Upper lobe of right lung (tissue), 1 donor: ENCODE results near the gene MRTO4. TPM values are rescaled to one million over a fixed set of nuclear protein-coding genes. Genes with fewer than 3 reads are reported as not detected.
"Not testable (repeated sequence)": the region's sequence is repeated elsewhere in the genome, so short reads cannot be mapped to it uniquely, and the experiment has no call there.

ENCODE experiments used
- ATAC-seq: fragments of 200-7000 bp; cut with Tn5 transposase; one replicate; pipeline ENCODE4 v1.9.1; 2020; ENCODE audit warnings: mild to moderate bottlenecking, moderate library complexity
- DNase-seq: peaks from one replicate; pipeline ENCODE4 v3.0.0-alpha.2; 2020
- H3K27ac ChIP-seq: fragments of 200-600 bp; one replicate; pipeline ENCODE4 v1.8.0; 2022
- H3K27me3 ChIP-seq: fragments of 200-600 bp; one replicate; pipeline ENCODE4 v1.8.0; 2022; ENCODE audit warnings: mild to moderate bottlenecking
- H3K36me3 ChIP-seq: fragments of 200-600 bp; one replicate; pipeline ENCODE4 v1.8.0; 2022
- H3K4me1 ChIP-seq: fragments of 200-600 bp; one replicate; pipeline ENCODE4 v1.8.0; 2022
- H3K4me3 ChIP-seq: fragments of 200-600 bp; one replicate; pipeline ENCODE4 v1.8.0; 2022; ENCODE audit warnings: mild to moderate bottlenecking
- H3K9me3 ChIP-seq: fragments of 200-600 bp; one replicate; pipeline ENCODE4 v1.8.0; 2022
- CTCF ChIP-seq: fragments of 200-600 bp; IDR thresholded peaks from one replicate; pipeline ENCODE4 v1.8.0; 2022; ENCODE audit warnings: antibody characterized with exemption
- intact Hi-C: fragments of 100-400 bp; cut with DNase I; formaldehyde crosslinking; loops from one replicate; pipeline ENCODE4 v1.11.0; 2022
- total RNA-seq: library from RNA; stranded (reverse); fragmentation: NEBNext Ultra II Directional; extraction: Animal tissue kit (Norgen Biotek cat#: 25700); gene quantifications from one replicate; pipeline ENCODE4 v1.2.1, GENCODE V29; 2021
- donor health status: DM: no; HTN: yes; CAD: no; lungs with severe emphysema.

The MRTO4 gene
- total RNA-seq, 1 donor from 2014 or later = 27.3 TPM

GRCh38 chr1:19273106-19273843, 21.7 kb downstream of the MRTO4 start:
- DNase-seq (no peak), ATAC-seq (no peak)
- no peaks in the 10 kb centered on the region for H3K27me3 ChIP-seq
- no peak for TF ChIP-seq CTCF
- no peaks in the 10 kb centered on the region for H3K4me1 ChIP-seq
- intact Hi-C loops = no loop called here
- no peak overlapping the region for H3K4me3 ChIP-seq
- no peak overlapping the region for H3K27ac ChIP-seq
- no peaks in the 10 kb centered on the region for H3K9me3 ChIP-seq
- no peaks in the 10 kb centered on the region for H3K36me3 ChIP-seq

- peak; percentile 69 for DNase-seq
- intact Hi-C loops, H3K4me3 ChIP-seq, H3K9me3 ChIP-seq, H3K27ac ChIP-seq, H3K27me3 ChIP-seq, H3K4me1 ChIP-seq, H3K36me3 ChIP-seq: not testable (repeated sequence)
- peak; percentile 80 for ATAC-seq
These were observed 22.4 kb downstream of the MRTO4 start for GRCh38 chr1:19273844-19274531.

- Histone ChIP-seq H3K27ac (no peak overlapping the region), H3K4me1 (no peaks in the 10 kb centered on the region), H3K36me3 (no peaks in the 10 kb centered on the region), H3K27me3 (no peaks in the 10 kb centered on the region), H3K4me3 (no peak overlapping the region), H3K9me3 (no peaks in the 10 kb centered on the region)
- DNase-seq (no peak), ATAC-seq (no peak)
- TF ChIP-seq CTCF = no peak
- intact Hi-C loops = no loop called here
These were observed 23.0 kb downstream of the MRTO4 start for GRCh38 chr1:19274636-19275035.

GRCh38 chr1:19283891-19284290, 32.3 kb downstream of the MRTO4 start:
- H3K4me1 ChIP-seq = no peaks in the 10 kb centered on the region
- no peak for TF ChIP-seq CTCF
- intact Hi-C loops = no loop called here
- no peaks in the 10 kb centered on the region for H3K9me3 ChIP-seq
- H3K27me3 ChIP-seq = no peaks in the 10 kb centered on the region
- DNase-seq = no peak
- no peak overlapping the region for H3K27ac ChIP-seq
- H3K36me3 ChIP-seq = no peaks in the 10 kb centered on the region
- no peak for ATAC-seq
- H3K4me3 ChIP-seq = no peak overlapping the region

GRCh38 chr1:19284881-19285280, 33.3 kb downstream of the MRTO4 start:
- H3K9me3 ChIP-seq = no peaks in the 10 kb centered on the region
- H3K27ac ChIP-seq = no peak overlapping the region
- no peak for DNase-seq
- H3K27me3 ChIP-seq = no peaks in the 10 kb centered on the region
- ATAC-seq = no peak
- no peaks in the 10 kb centered on the region for H3K36me3 ChIP-seq
- no peak for TF ChIP-seq CTCF
- no peak overlapping the region for H3K4me3 ChIP-seq
- intact Hi-C loops = no loop called here
- H3K4me1 ChIP-seq = peaks cover 6% of the 10 kb centered on the region

- H3K27ac ChIP-seq, H3K4me1 ChIP-seq, H3K27me3 ChIP-seq, intact Hi-C loops, H3K9me3 ChIP-seq, ATAC-seq, H3K4me3 ChIP-seq, DNase-seq, H3K36me3 ChIP-seq: not testable (repeated sequence)
These were observed 33.8 kb downstream of the MRTO4 start for GRCh38 chr1:19285366-19285765.

- H3K27ac ChIP-seq, ATAC-seq, H3K36me3 ChIP-seq, intact Hi-C loops, H3K4me1 ChIP-seq, H3K27me3 ChIP-seq, H3K9me3 ChIP-seq, DNase-seq, H3K4me3 ChIP-seq: not testable (repeated sequence)
These were observed 34.2 kb downstream of the MRTO4 start for GRCh38 chr1:19285807-19286206.
